GM21381 (cell line): ENCODE measurements around the gene CCDC28A.
"Not testable (repeated sequence)": the region's sequence is repeated elsewhere in the genome, so short reads cannot be mapped to it uniquely, and the experiment has no call there.

Experiments used
- ATAC-seq: cut with Tn5 transposase; IDR thresholded peaks from one replicate; pipeline ENCODE4 v1.9.1; 2021; ENCODE audit warnings: mild to moderate bottlenecking, moderate library complexity; ENCODE audit not compliant: unreplicated experiment

Gene CCDC28A

DNA sequence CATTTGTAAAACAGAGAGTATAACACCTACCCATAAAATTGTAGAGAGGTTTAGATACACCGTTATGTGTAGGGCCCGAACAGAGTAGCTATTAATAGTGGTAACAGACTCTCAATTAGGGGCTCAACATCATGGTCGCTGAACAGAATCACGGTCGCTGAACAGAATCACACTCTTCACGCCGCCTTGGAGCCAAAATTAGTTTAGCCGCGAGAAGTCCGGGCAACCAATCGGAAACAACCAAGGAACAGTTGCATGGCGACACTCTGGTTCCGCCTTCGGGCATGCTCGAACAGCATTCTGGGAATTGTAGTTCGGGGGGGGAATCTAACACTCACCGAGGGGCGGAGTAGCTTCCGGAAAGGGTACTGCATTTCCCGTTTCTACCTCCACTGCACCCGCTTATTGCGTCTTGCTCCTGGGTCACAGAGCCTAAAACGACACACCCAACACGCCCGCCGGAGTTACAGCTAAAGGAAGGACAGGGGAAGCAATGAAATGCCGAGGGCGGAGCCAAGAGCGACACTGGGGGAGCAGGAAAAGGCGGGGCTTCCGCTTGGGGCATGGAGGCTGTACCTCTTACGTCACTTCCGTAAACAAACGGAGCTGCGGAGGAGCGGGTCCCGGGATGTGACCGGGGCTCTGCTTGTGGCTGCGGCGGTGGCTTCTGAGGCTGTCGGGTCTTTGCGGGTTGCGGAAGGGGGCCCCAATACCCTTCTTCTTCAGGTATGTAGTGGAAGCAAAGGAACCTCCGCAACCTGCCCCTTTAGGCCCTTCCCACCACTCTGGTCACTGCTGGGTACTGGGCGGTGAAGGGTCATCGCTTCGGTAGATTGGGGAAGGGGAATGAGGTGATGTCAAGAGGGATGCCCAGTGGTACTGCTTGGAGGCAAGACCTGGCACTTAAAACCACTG, at the start of gene CCDC28A:
CCDC28A (plus strand) TSS at position 593 of the 915 bp plus-strand sequence. CDS start 2,352 bp downstream, outside the sequence.
- ATAC-seq: peak; percentile 95

- no peak for ATAC-seq
Observed at GRCh38 chr6:138724015-138724414, 49.6 kb upstream of the CCDC28A start.

GRCh38 chr6:138726066-138726756, 47.4 kb upstream of the CCDC28A start:
- no peak for ATAC-seq

DNA sequence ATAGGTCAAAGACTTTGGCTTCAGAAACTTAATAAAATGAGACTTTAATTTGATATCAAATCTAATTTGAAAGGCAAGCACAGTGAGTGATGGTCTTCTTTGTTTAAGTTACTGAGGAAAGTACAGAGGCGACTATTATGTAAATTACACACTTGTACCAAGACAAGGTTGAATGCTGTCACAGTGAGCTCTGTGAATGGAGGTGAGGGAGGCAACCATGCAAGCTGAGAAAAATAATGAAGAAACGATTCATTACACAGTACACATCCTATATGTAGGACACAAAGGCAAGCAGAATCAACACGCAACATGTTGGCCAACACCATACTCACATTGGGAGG, 46.8 kb upstream of the CCDC28A start:
- ATAC-seq: no peak

DNA sequence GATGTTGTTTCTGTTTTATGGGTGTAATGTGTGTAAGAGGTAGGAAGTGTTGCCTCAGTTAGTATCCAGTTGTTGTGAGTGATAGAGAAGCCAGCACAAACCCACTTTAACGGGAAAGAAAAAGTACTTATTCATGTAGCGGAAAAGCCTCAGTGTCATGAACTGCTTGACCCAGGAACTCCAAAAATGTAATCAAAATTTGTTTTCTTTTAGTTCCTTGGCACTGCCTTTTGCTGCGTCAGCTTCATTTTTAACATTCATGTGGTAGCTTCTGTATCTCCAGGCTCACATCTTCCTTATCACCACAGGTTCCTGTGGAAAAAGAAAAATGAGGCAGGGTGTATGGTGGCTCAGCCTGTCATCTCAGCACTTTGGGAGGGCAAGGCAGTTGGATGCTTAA, 46.4 kb upstream of the CCDC28A start:
- ATAC-seq: no peak

DNA sequence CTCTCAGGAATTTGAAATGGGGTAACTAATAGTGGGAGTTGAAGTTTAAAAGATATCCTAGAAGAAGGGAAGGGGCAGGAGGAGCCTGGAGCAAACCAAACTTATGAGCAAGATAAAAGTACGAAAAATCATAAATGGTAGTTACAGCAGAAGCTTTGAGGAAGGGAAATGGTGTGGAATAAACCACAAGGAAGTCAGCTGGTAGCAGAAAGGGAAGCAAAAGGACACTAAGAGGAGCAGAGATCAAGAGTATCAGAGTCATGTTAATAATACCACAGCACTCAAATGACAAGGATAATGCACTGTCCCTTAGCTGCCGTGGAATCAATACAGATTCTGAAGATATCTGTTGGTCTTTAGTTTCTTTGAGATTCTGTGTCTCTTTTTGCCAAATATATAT, 44.9 kb upstream of the CCDC28A start:
- ATAC-seq: no peak

GRCh38 chr6:138730037-138730436, 43.5 kb upstream of the CCDC28A start:
- not testable (repeated sequence) for ATAC-seq

- no peak for ATAC-seq
Observed at GRCh38 chr6:138734585-138734984, 39.0 kb upstream of the CCDC28A start.

- no peak for ATAC-seq
Observed at GRCh38 chr6:138736640-138737039, 36.9 kb upstream of the CCDC28A start.

- no peak for ATAC-seq
Observed at GRCh38 chr6:138752017-138752416, 21.6 kb upstream of the CCDC28A start.

DNA sequence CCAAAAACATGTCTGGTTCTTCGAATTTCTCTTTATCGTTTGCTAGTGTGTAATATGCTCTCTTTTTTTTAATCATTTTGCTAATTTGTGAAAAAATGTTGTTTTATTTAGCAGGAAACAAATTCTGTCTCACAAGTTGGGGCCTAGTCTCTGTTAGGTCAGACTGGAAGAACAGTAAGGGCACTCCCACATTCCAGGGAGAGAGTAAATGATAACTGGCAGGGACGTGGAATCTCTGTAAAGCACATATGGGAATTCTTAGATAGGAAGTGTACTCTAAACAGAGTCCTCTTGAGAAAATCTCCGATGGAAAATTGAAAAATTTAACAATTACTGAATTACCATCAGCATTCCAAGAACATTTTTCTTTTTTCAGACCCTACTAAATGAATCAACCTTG, 16.4 kb upstream of the CCDC28A start:
- ATAC-seq: no peak

- no peak for ATAC-seq
Observed at GRCh38 chr6:138765896-138766655, 7.5 kb upstream of the CCDC28A start.

- ATAC-seq: no peak
Observed at GRCh38 chr6:138769102-138769676, 4.4 kb upstream of the CCDC28A start.

DNA sequence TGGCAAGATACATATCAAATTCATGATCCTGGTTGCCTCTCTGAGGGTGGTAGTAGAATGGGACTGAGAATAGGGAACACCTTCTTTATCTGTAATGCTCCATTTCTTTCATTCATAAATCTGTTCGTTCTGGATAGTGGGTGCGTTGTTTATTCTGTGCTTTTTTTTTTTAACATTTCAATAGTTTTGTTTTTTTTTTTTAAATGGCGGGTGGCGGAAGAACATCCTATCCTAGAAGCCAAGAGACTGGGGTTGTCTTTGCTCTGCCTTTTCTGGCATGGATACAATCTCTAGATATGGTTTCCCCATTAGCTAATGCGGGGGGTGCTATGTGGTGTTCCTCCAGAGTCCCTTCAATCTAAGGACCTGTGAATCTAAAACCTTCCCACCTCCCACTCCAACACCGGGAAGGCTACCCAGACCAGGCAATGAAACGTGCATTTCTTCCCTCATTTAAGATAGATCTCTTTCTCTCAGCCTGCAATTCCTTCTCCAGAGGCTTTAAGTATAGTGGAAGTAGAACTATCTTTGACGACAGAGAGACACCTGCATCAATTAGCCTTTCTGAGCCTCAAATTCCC, 883 bp upstream of the CCDC28A start:
- no peak for ATAC-seq

DNA sequence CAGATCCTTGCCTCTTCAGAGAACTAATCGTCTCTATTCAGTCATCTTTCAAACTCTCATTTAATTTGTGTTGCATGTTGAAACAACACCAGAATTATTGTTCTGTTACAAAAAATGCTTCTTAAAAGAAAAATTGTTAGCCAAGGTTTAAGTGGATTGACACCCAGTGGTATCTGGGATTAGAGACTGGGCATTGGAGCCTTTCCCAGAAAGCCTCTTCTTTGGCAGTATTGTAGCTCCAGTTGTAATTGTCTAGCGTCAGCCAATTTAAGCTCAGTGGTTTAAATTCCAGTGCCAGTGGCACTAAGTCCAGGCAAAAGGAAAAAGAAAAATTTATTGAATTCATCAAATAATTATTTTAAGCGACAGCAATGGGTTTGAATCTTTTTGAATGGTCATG, 801 bp downstream of the CCDC28A start:
- no peak for ATAC-seq

- ATAC-seq: no peak
Observed at GRCh38 chr6:138776659-138777058, 3.1 kb downstream of the CCDC28A start.

DNA sequence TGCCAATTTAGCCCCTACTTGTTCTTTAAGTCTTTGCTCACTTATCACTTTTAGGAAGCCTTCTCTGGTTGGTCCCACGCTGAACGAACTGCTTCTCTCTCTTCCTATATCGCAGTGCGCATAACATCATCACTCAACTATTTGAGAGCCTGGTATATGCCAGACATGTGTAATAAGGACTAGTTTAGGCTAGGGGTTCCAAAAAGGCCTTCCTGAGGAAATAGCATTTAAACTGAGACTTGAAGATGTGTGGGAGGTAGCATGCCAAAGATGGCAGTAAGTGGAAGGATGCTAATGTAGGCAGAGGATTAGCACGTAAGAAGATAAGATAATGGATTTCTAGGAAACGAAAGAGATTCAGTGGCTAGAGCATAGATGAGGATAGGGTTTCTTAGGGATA, 4.8 kb downstream of the CCDC28A start:
- ATAC-seq: no peak

DNA sequence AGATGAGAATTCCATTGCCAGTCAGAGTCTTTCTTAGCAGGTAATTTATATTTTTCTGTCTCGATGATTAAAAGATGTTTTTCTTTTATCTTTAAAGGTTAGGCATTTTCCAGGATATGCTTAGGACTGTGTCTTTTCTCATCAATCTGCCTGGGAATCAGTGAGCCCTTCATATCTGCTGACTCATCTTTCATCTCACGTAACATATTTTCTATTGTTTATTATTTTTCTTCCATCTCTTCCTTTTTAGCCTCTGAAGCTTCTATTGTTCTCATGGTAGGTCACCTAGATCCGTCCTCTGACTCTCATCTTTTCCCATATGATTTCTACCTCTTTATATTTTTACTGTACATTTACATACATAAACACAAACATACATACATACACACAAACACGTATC, 8.7 kb downstream of the CCDC28A start:
- ATAC-seq: no peak

GRCh38 chr6:138785079-138785478, 11.5 kb downstream of the CCDC28A start:
- ATAC-seq: no peak

DNA sequence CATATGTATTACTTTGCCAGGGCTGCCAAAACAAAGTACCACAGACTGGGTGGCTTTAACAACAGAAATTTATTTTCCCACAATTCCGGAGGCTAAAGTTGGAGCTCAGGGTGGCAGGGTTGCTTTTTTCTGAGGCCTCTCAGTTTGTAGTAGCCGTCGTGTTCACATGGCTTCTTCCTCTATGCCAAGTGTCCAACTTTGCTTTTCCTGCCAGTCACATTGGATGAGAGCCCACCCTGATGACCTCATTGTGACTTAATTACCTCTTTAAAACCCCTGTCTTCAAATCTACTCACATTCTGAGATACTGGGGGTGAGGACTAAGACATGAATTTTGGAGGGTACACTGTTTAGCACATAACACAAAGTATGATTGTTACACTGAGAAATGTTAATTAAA, 12.4 kb downstream of the CCDC28A start:
- ATAC-seq: no peak

GRCh38 chr6:138787138-138787537, 13.6 kb downstream of the CCDC28A start:
- no peak for ATAC-seq
